HS-27A (cell line): ENCODE data around the gene TMEM271.
"Not testable (repeated sequence)": the region's sequence is repeated elsewhere in the genome, so short reads cannot be mapped to it uniquely, and the experiment has no call there.

Experiments
- DNase-seq: peaks from one replicate; pipeline ENCODE4 v3.0.0-alpha.2; 2012; ENCODE audit warnings: low read depth, missing footprints

Gene TMEM271

DNA sequence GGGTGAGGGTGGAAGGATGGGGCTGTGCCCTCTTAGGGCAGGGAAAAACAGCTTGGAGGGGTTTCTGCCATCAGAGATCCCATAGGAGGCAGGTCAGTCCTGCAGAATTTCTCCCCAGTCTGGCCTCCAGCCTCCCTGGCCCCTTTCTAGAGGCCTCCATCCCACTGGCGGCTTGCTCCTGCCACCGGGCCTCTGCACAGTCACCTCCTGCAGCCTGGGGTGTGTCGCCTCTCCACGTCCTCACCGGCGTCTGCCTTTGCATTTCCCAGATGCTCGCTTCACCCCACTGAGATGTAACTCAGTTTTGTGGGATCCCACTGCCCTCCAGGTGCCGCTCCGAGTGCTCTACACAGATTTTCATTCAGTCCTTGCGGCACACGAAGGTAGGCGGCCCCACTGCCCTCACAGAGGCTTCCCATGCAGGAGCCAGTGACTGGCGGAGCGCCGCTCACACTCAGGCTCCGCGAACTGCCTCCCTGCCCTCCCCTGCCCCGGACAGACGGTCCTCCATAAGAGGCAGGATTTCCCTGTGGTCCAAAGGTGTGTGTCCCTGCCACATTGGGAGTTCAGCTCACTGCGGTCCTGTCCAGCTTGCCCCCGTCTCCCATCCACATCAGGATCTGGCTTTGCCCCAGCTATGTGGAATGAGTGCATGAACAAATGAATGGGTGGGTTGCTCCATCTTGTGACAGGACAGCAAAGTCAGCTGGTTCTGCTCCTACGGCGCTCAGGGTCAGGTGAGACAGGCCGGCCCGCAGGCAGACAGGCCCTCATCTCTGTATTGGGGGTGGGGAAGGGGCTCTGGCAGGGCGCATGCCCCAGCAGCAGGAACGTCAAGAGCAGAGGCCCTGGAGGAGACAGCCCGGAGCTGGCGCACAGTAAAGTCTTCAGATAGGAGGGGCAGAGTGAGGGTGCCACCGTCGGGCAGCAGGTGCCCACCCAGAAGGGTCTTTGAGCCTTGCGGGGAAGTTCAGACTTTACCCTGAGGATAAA lies 2.7 kb upstream of the TMEM271 start:
- DNase-seq = no peak

- DNase-seq = no peak
These were observed 1.7 kb upstream of the TMEM271 start for GRCh38 chr4:577499-578450.

- DNase-seq = no peak
These were observed 950 bp upstream of the TMEM271 start for GRCh38 chr4:576991-577498.

DNA sequence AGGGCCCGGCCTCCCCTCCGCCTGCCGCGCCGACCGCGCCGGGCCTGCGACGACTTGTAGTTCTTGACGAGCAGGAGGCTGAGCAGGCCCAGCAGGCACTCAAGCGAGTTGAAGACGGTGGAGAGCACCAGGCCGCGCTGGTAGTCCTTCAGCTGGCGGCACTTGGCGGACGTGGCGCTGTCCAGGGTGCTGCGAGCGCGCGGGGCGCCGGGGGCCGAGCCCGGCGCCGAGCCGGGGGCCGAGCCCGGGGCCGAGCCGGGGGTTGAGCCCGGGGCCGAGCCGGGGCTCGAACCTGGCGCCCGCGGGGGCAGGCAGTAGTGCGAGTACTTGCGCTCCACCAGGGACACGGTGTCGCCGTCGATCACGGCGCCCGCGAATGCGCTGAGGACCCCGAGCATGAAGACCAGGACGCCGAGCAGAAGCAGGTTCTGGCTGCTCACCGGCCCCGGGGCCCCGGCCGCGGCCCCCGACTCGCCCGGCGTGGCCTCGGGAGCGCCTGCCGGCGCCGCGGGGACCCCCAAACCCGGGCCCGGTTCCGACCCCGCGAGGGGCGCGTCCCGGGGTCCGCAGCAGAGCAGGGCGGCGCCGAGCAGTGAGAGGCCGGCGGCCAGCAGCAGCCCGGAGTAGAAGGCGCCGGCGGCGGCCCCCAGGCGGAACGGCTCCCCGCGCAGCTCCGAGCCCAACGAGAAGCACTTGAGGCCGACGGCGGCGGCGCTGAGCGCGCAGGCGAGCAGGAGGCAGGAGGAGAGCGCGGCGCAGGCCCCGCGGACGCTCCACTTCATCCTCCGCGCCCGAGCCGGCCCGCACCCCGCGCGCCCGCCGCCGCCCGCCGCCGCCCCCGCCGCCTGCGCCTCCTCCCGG lies 584 bp downstream of the TMEM271 start:
- DNase-seq = no peak

DNA sequence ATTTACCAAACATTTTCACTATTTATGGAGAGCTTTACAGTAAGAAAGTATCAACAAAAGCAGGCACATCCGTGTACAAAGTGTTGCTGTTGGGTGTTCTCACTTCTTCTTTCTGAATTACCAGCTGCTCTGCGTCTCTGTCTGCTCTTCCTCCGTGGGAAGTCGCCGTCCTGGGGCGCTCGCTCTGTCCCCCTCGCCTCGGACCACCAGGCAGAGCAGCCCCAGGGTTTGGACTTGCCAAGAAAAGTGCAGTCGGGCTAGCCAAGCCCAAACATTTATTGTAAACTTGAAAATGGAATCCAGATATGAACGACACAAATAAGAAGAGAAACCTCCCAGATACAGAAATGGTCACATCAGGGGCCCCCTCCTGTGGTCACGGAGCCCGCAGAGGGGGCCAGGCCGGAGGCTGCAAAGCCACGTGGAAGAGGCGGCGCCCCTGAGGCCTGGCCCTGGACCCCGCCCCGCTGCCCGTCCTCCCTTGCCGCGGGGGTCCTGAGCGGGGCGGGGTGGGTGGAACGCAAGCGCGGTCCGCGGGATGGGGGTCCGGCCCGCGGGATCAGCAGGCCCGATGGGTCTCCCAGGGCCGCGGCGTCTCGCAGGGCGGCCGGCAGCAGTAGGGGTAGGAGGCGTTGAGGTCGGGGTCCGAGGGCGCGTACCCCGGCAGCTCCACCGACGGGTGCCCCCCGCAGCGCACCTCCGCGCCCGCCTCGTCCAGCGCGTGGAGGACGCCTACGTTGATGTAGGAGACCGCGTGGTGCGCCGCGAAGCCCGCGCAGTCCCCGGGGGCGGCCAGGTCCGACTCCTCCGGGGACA lies 1.5 kb downstream of the TMEM271 start:
- no peak for DNase-seq

DNA sequence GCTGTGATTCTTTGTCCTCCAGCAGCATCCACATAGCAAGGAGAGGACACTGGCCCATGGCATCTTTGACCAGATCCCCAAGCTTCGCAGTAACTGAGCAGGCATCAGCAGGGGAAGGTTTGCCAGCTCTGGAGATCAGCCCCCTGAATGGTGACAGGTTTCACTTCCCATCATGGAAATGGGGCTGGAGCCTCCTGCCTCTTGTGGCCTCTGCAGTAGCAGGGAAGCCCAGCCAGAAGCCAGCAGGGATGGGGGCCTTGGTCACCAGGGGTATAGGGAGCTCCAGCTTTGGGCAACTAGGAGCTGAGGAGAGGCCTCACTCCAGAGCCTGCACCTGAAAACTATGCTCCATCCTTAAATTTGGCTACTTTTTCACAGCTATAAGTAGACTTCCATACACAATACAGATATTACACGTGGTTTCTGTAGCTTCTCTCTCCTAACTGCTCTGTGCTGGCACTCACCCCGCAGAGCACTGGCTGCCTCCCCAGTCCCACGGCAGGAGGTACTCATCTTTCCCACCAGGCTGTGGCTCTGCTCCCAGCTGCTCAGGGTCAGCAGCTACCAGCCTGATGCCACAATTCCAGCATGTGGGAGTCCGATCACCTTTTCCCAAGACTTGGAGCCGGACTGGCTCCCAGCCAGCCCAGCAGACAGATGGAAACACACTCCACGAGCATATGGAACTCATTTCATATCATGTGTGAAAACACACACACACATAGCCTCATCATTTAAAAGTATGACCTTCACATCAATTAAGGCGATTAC lies 2.8 kb downstream of the TMEM271 start:
- no peak for DNase-seq

GRCh38 chr4:572594-572993 lies 3.5 kb downstream of the TMEM271 start:
- DNase-seq = no peak

GRCh38 chr4:571838-572572 lies 4.1 kb downstream of the TMEM271 start:
- no peak for DNase-seq

- no peak for DNase-seq
These were observed 5.3 kb downstream of the TMEM271 start for GRCh38 chr4:570754-571153.

- no peak for DNase-seq
These were observed 6.0 kb downstream of the TMEM271 start for GRCh38 chr4:569958-570667.

- no peak for DNase-seq
These were observed 7.1 kb downstream of the TMEM271 start for GRCh38 chr4:568962-569361.

DNA sequence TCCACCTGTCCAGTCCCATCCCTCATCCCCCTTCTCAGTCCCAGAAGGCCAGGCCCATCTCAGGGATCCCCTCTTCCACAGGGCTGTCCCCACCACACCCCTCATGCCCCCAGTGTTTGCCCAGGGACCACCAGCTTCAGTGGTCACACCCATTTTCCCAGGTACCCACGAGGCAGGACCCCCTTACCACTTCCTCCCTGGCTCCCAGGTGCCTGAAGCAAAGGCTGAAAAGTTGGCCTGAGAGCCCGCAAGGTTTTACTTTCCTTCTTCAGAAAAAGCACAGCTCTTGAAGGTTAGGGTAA lies 7.8 kb downstream of the TMEM271 start:
- DNase-seq = no peak

GRCh38 chr4:567457-568350 lies 8.4 kb downstream of the TMEM271 start:
- DNase-seq = no peak

- DNase-seq = no peak
These were observed 9.4 kb downstream of the TMEM271 start for GRCh38 chr4:566508-567295.

DNA sequence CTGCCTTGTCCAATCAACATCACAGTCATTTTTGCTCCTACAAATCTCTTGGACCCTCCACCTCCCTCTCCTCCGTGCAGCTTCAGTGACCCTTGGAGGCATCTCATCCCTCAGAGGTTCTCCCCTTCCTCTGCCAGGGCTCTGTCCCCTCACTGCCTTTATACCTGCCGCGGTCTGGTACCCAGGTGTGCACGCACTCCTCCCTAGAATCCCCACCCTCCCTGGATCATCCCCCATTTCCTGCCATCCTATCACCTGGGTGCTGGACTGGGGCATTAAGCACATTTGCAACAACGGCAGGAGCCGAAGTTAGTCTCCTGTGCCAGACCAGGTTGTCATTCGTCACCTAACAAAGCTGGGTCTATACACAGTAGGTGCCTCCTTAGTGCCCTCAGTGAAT lies 10.1 kb downstream of the TMEM271 start:
- DNase-seq = no peak

DNA sequence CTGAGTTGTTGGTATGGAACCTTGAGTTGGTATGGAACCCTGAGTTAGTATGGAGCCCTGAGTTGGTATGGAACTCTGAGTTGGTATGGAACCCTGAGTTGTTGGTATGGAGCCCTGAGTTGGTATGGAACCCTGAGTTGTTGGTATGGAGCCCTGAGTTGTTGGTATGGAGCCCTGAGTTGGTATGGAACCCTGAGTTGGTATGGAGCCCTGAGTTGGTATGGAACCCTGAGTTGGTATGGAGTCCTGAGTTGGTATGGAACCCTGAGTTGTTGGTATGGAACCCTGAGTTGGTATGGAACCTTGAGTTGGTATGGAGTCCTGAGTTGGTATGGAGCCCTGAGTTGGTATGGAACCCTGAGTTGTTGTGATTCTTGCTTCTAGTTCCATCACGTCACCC lies 10.5 kb downstream of the TMEM271 start:
- not testable (repeated sequence) for DNase-seq

DNA sequence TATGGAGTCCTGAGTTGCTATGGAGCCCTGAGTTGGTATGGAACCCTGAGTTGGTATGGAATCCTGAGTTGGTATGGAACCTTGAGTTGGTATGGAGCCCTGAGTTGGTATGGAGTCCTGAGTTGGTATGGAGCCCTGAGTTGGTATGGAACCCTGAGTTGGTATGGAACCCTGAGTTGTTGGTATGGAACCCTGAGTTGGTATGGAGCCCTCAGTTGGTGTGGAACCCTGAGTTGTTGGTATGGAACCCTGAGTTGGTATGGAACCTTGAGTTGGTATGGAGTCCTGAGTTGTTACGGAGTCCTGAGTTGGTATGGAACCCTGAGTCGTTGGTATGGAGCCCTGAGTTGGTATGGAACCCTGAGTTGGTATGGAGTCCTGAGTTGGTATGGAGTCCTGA lies 13.6 kb downstream of the TMEM271 start:
- DNase-seq = not testable (repeated sequence)
